ENCODE data around the gene ACTA2. TPM values are rescaled to one million over a fixed set of nuclear protein-coding genes. Genes with fewer than 3 reads are reported as not detected.
A peak's percentile ranks its signal among the peaks of the same experiment; 100 is the strongest.

Gene ACTA2
- polyA plus RNA-seq = 9.4 TPM

GRCh38 chr10:88952647-88953111 is at the start of gene ACTA2:
Gene ACTA2, minus strand, starts transcription at chr10:88952773. Its CDS starts 3,843 bp downstream, at chr10:88948930.
- Mint-ChIP-seq H3K36me3 (peaks cover 8% of the 10 kb centered on the region), H3K9me3 (peaks cover 0 to 2% (median 0%) of the 10 kb centered on the region in 3 donors), H3K4me1 (peaks cover 0 to 2% (median 0%) of the 10 kb centered on the region in 3 donors), H3K4me3 (peak within 1 kb of the TSS in 1 of 4 donors; percentile 5), H3K27me3 (no peaks in the 10 kb centered on the region), H3K27ac (no peak within 1 kb of the TSS)

DNA sequence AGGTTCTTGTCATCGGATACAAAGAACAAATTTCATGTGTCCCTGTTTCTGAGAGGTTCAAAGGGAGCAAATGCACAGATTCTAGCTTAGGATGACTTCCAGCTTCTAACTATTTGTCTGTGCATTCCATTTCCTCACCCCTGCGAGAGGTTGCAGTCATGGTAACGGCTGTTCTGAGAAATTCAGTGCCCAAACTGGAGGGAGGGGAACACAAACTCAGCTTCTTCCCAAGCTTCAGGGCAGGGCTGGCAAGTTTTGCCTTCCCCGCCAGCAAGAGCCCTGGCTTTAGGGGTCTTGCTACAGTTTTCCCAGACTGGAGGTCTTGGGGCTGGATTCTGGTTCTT is 49.1 kb upstream of the ACTA2 start:
- H3K36me3 Mint-ChIP-seq = no peaks in the 10 kb centered on the region
- peaks cover 46 to 50% (median 47%) of the 10 kb centered on the region in 3 donors for H3K4me1 Mint-ChIP-seq
- H3K27me3 Mint-ChIP-seq = no peaks in the 10 kb centered on the region
- no peaks in the 10 kb centered on the region for H3K9me3 Mint-ChIP-seq
- H3K4me3 Mint-ChIP-seq = peak overlapping the region; percentile 63 to 91 (median 66)
- H3K27ac Mint-ChIP-seq = peak overlapping the region; percentile 33 to 87 (median 80)

DNA sequence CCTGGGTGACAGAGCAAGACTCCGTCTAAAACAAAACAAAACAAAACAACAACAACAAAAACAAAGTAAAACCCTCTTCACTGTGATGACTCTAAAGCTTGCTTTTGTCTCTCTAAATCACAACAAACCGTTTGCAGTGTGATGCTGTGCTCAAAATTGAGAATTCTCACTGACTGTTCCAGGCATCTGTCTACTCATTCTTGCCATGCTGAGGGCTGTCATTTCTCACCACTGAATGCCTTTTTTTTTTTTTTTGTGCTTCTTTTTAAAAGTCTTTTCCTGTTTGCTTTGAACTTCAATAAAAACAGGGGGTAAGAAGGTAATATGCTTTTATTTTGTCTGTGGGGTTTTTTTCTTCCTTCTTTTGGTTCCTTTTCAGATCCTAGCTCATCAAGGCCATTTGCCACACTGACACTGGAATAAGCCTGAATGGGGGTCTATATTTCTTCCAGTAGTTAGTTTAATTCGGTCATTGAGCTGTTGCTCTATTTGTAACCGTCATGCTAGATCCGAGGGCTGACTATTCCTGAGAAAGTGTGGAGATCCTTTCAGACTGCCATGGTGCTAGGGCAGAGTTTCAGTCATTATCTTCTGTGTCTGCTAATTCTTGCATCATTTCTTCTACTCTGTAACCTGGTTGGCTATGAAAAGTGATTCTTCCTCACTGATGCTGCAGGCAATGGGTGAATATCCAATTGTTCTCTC is 48.6 kb upstream of the ACTA2 start:
- Mint-ChIP-seq H3K9me3 (no peaks in the 10 kb centered on the region), H3K27me3 (no peaks in the 10 kb centered on the region), H3K27ac (peak overlapping the region; percentile 80 to 90 (median 87)), H3K36me3 (no peaks in the 10 kb centered on the region), H3K4me3 (peak overlapping the region; percentile 63 to 91 (median 66)), H3K4me1 (peaks cover 50 to 54% (median 51%) of the 10 kb centered on the region in 3 donors)

GRCh38 chr10:88999625-89000024 is 47.1 kb upstream of the ACTA2 start:
- Mint-ChIP-seq H3K4me1 (peaks cover 61 to 65% (median 64%) of the 10 kb centered on the region in 3 donors), H3K9me3 (no peaks in the 10 kb centered on the region), H3K27ac (peak overlapping the region; percentile 66 to 87 (median 80)), H3K27me3 (no peaks in the 10 kb centered on the region), H3K4me3 (peak overlapping the region in 3 of 4 donors; percentile 23 to 91 (median 64)), H3K36me3 (no peaks in the 10 kb centered on the region)

- Mint-ChIP-seq H3K4me3 (peak overlapping the region in 3 of 4 donors; percentile 44 to 70 (median 46)), H3K4me1 (peaks cover 50 to 65% (median 62%) of the 10 kb centered on the region in 3 donors), H3K27ac (peak overlapping the region; percentile 8 to 90 (median 70)), H3K9me3 (no peaks in the 10 kb centered on the region), H3K36me3 (peaks cover 2% of the 10 kb centered on the region), H3K27me3 (no peaks in the 10 kb centered on the region)
Observed at GRCh38 chr10:88996927-88997326, 44.4 kb upstream of the ACTA2 start.

DNA sequence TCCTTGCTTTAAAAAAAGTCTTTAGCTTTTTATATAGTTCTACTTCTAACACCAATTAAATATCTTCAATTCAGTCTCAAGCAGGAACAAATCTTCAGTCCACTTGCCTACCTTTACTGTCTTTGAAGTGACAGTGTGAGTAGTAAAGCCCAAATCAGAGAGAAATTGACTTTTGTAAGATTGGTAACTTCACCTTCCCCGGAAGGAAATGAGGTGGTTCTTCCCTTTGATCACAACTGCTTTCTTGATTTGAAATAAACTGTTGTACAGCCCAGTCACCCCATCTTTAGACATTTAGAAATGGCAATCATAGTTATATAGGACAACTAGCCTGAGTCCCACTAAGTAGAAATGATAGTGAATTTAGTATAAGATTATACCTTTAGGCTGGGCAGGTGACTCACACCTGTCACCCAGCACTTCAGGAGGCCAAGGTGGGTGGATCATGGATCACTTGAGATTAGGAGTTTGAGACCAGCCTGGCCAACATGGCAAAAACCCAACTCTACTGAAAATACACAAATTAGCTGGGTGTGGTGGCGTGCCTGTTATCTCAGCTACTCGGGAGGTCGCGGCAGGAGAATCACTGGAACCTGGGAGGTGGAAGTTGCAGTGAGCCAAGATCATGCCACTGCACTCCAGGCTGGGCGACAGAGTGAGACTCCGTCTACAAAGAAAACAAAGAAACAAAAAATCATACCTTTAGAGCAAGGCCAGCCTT is 42.7 kb upstream of the ACTA2 start:
- Mint-ChIP-seq H3K27me3 (no peaks in the 10 kb centered on the region), H3K27ac (peak overlapping the region; percentile 54 to 76 (median 65)), H3K9me3 (no peaks in the 10 kb centered on the region), H3K36me3 (peaks cover 2% of the 10 kb centered on the region), H3K4me1 (peaks cover 44 to 61% (median 53%) of the 10 kb centered on the region in 3 donors), H3K4me3 (peak overlapping the region; percentile 63 to 89 (median 74))

GRCh38 chr10:88994019-88994418 is 41.4 kb upstream of the ACTA2 start:
- H3K27ac Mint-ChIP-seq = peak overlapping the region in 2 of 3 donors; percentile 59 to 69
- H3K4me3 Mint-ChIP-seq = peak overlapping the region in 3 of 4 donors; percentile 52 to 70 (median 63)
- H3K36me3 Mint-ChIP-seq = peaks cover 2% of the 10 kb centered on the region
- H3K27me3 Mint-ChIP-seq = no peaks in the 10 kb centered on the region
- no peaks in the 10 kb centered on the region for H3K9me3 Mint-ChIP-seq
- H3K4me1 Mint-ChIP-seq = peaks cover 47 to 60% (median 54%) of the 10 kb centered on the region in 3 donors

- Mint-ChIP-seq H3K36me3 (peaks cover 2% of the 10 kb centered on the region), H3K4me3 (peak overlapping the region; percentile 67 to 100 (median 81)), H3K27me3 (no peaks in the 10 kb centered on the region), H3K27ac (peak overlapping the region in 2 of 3 donors; percentile 30 to 61), H3K4me1 (peaks cover 44 to 61% (median 51%) of the 10 kb centered on the region in 3 donors), H3K9me3 (no peaks in the 10 kb centered on the region)
Observed at GRCh38 chr10:88992921-88993524, 40.5 kb upstream of the ACTA2 start.

- no peaks in the 10 kb centered on the region for H3K27me3 Mint-ChIP-seq
- peaks cover 39 to 58% (median 49%) of the 10 kb centered on the region in 3 donors for H3K4me1 Mint-ChIP-seq
Observed at GRCh38 chr10:88991899-88992320, 39.3 kb upstream of the ACTA2 start.

GRCh38 chr10:88991161-88991898 is 38.8 kb upstream of the ACTA2 start:
- Mint-ChIP-seq H3K27ac (peak overlapping the region; percentile 84 to 96 (median 95)), H3K27me3 (no peaks in the 10 kb centered on the region), H3K4me1 (peaks cover 38 to 54% (median 47%) of the 10 kb centered on the region in 3 donors), H3K4me3 (peak overlapping the region; percentile 93 to 100 (median 98)), H3K36me3 (peaks cover 2% of the 10 kb centered on the region), H3K9me3 (peaks cover 0 to 3% (median 2%) of the 10 kb centered on the region in 3 donors)

More at GRCh38 chr10:88991899-88992320, 39.3 kb upstream of the ACTA2 start:
- Mint-ChIP-seq H3K36me3 (peaks cover 2% of the 10 kb centered on the region), H3K9me3 (no peaks in the 10 kb centered on the region), H3K27ac (peak overlapping the region; percentile 84 to 96 (median 95)), H3K4me3 (peak overlapping the region; percentile 93 to 100 (median 98))

DNA sequence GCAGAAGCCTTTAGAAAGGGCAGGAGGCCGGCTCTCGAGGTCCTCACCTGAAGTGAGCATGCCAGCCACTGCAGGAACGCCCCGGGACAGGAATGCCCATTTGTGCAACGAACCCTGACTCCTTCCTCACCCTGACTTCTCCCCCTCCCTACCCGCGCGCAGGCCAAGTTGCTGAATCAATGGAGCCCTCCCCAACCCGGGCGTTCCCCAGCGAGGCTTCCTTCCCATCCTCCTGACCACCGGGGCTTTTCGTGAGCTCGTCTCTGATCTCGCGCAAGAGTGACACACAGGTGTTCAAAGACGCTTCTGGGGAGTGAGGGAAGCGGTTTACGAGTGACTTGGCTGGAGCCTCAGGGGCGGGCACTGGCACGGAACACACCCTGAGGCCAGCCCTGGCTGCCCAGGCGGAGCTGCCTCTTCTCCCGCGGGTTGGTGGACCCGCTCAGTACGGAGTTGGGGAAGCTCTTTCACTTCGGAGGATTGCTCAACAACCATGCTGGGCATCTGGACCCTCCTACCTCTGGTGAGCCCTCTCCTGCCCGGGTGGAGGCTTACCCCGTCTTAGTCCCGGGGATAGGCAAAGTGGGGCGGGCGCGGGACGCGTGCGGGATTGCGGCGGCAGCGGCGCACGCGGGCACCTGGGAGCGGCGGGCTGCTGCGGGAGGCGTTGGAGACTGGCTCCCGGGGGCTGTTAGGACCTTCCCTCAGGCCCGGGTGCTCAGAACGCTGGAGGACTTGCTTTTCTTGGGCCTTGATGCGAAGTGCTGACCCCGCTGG is 38.0 kb upstream of the ACTA2 start, which contains the start of gene FAS:
Gene FAS (plus strand): TSS at position 415 of the 777 bp plus-strand sequence. CDS start 79 bp downstream, at position 494.
- no peaks in the 10 kb centered on the region for H3K27me3 Mint-ChIP-seq
- peak within 1 kb of the TSS; percentile 84 to 96 (median 95) for H3K27ac Mint-ChIP-seq
- H3K4me1 Mint-ChIP-seq = peaks cover 32 to 46% (median 39%) of the 10 kb centered on the region in 3 donors
- peaks cover 0 to 3% (median 3%) of the 10 kb centered on the region in 3 donors for H3K9me3 Mint-ChIP-seq
- peaks cover 2% of the 10 kb centered on the region for H3K36me3 Mint-ChIP-seq
- peak within 1 kb of the TSS; percentile 93 to 100 (median 98) for H3K4me3 Mint-ChIP-seq

DNA sequence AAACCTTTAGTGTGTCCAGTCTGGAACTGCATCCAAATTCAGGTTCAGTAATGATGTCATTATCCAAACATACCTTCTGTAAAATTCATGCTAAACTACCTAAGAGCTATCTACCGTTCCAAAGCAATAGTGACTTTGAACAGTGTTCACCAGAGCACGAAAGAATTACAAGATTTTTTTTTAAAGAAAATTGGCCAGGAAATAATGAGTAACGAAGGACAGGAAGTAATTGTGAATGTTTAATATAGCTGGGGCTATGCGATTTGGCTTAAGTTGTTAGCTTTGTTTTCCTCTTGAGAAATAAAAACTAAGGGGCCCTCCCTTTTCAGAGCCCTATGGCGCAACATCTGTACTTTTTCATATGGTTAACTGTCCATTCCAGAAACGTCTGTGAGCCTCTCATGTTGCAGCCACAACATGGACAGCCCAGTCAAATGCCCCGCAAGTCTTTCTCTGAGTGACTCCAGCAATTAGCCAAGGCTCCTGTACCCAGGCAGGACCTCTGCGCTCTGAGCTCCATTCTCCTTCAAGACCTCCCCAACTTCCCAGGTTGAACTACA is 37.3 kb upstream of the ACTA2 start:
- H3K4me3 Mint-ChIP-seq = peak overlapping the region; percentile 93 to 100 (median 98)
- peaks cover 2% of the 10 kb centered on the region for H3K36me3 Mint-ChIP-seq
- H3K9me3 Mint-ChIP-seq = peaks cover 0 to 3% (median 3%) of the 10 kb centered on the region in 3 donors
- no peaks in the 10 kb centered on the region for H3K27me3 Mint-ChIP-seq
- H3K4me1 Mint-ChIP-seq = peaks cover 27 to 40% (median 34%) of the 10 kb centered on the region in 3 donors
- H3K27ac Mint-ChIP-seq = peak overlapping the region; percentile 83 to 96 (median 95)

- peaks cover 2% of the 10 kb centered on the region for H3K36me3 Mint-ChIP-seq
- H3K4me1 Mint-ChIP-seq = peaks cover 27 to 40% (median 34%) of the 10 kb centered on the region in 3 donors
- H3K4me3 Mint-ChIP-seq = peak overlapping the region in 3 of 4 donors; percentile 93 to 100 (median 98)
- peaks cover 0 to 3% (median 3%) of the 10 kb centered on the region in 3 donors for H3K9me3 Mint-ChIP-seq
- peak overlapping the region; percentile 83 to 96 (median 95) for H3K27ac Mint-ChIP-seq
- H3K27me3 Mint-ChIP-seq = no peaks in the 10 kb centered on the region
Observed at GRCh38 chr10:88989423-88989822, 36.9 kb upstream of the ACTA2 start.

All from IgD-negative memory B cell (primary cell).